ENCODE data around the gene NLRP11. TPM values are rescaled to one million over a fixed set of nuclear protein-coding genes. Genes with fewer than 3 reads are reported as not detected.

Gene NLRP11
- total RNA-seq, 1 donor from 2014 or later, result not detected

- Mint-ChIP-seq H3K27ac (no peak within 1 kb of the TSS), H3K4me3 (no peak within 1 kb of the TSS), H3K9me3 (peaks cover 58% of the 10 kb centered on the region), H3K27me3 (ENCODE audit: low read depth) (no peaks in the 10 kb centered on the region), H3K36me3 (no peaks in the 10 kb centered on the region), H3K4me1 (no peaks in the 10 kb centered on the region)
- no peak for TF ChIP-seq CTCF (IDR thresholded peaks at IDR 0.05; ENCODE audit: unreplicated experiment)
- no peak for DNase-seq (ENCODE audit: low spot score in 2 of 2, unreplicated experiment in 2 of 2)
Measured at GRCh38 chr19:55836340-55836739, 4.5 kb upstream of the NLRP11 start, which contains the start of gene NLRP4. Gene NLRP4 (plus strand): TSS chr19:55836540. CDS start chr19:55852081, 15,541 bp downstream.

DNA sequence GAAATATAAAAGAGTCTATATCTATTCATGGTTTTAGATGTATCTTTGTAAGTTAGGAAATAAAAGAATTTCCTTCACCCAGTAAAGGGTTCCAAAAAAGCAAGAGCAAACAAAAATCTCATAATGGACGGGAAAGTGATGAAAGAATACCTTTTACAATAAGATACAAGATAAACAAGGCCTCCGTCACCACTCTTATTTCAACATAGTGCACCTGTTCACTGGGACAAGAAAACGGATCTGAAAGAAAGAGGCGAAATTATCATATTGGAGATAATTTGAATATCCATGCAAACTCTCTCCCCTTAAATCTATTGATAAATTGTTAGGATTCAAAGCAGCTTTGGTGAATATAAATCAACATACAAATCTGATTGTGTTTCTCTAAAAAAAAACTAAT lies 877 bp upstream of the NLRP11 start:
- Mint-ChIP-seq H3K36me3 (no peaks in the 10 kb centered on the region), H3K9me3 (peaks cover 55% of the 10 kb centered on the region), H3K4me1 (no peaks in the 10 kb centered on the region), H3K27ac (no peak overlapping the region), H3K27me3 (ENCODE audit: low read depth) (no peaks in the 10 kb centered on the region), H3K4me3 (no peak overlapping the region)
- TF ChIP-seq CTCF (IDR thresholded peaks at IDR 0.05; ENCODE audit: unreplicated experiment), result no peak
- no peak for DNase-seq (ENCODE audit: low spot score in 2 of 2, unreplicated experiment in 2 of 2)

DNA sequence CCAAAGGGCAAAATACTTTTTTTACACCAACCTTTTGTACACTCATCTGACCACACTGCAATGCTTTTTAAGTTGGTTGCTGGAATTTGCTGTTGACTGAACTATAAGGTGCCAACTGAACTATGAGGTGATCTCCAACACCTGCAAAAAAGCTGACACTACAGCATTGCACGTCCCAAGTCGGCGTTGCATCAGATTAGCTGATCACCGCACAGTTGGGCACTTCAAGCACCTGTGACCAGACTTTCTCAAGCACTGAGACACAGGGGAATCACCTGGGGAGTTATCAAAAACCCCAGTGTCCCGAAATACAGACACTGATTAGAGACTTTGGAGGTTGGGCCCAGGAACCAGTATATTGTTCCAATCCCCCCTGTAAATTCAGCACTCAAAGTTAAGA lies 1.1 kb downstream of the NLRP11 start:
- H3K27me3 Mint-ChIP-seq (ENCODE audit: low read depth), result no peaks in the 10 kb centered on the region
- H3K36me3 Mint-ChIP-seq, result no peaks in the 10 kb centered on the region
- TF ChIP-seq CTCF (IDR thresholded peaks at IDR 0.05; ENCODE audit: unreplicated experiment), result no peak
- H3K4me1 Mint-ChIP-seq, result no peaks in the 10 kb centered on the region
- peaks cover 43% of the 10 kb centered on the region for H3K9me3 Mint-ChIP-seq
- DNase-seq (ENCODE audit: low spot score in 2 of 2, unreplicated experiment in 2 of 2), result no peak
- H3K4me3 Mint-ChIP-seq, result no peak overlapping the region
- no peak overlapping the region for H3K27ac Mint-ChIP-seq

DNA sequence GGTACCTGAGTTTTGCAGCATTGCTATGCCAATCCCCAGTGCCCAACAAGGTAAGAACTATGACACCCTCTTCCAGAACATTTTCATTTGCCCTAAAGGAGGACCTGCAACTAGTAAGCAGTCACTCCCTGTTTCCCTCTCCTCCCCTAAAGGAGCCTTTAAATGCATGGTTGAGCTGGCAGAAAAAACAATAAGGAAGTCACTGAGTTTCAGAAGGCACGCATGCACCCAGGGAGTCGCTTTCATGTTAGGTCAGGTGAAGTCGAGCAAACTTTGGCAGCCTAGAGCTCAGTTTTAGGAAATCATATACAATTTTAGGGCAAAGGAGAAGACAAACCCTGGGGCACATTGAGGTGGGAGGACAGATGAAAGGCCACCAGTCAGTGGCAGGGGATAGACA lies 11.8 kb downstream of the NLRP11 start:
- no peak for TF ChIP-seq CTCF (IDR thresholded peaks at IDR 0.05; ENCODE audit: unreplicated experiment)
- H3K27me3 Mint-ChIP-seq (ENCODE audit: low read depth), result no peaks in the 10 kb centered on the region
- H3K4me3 Mint-ChIP-seq, result no peak overlapping the region
- H3K36me3 Mint-ChIP-seq, result peaks cover 4% of the 10 kb centered on the region
- H3K9me3 Mint-ChIP-seq, result peaks cover 53% of the 10 kb centered on the region
- no peaks in the 10 kb centered on the region for H3K4me1 Mint-ChIP-seq
- H3K27ac Mint-ChIP-seq, result no peak overlapping the region
- DNase-seq (ENCODE audit: low spot score in 2 of 2, unreplicated experiment in 2 of 2), result no peak

- Mint-ChIP-seq H3K9me3 (peaks cover 76% of the 10 kb centered on the region), H3K27me3 (ENCODE audit: low read depth) (no peaks in the 10 kb centered on the region), H3K4me3 (no peak overlapping the region), H3K4me1 (no peaks in the 10 kb centered on the region), H3K36me3 (no peaks in the 10 kb centered on the region), H3K27ac (no peak overlapping the region)
- DNase-seq (ENCODE audit: low spot score in 2 of 2, unreplicated experiment in 2 of 2), result no peak
- no peak for TF ChIP-seq CTCF (IDR thresholded peaks at IDR 0.05; ENCODE audit: unreplicated experiment)
Measured at GRCh38 chr19:55813906-55814305, 17.9 kb downstream of the NLRP11 start.

GRCh38 chr19:55812449-55812848 lies 19.4 kb downstream of the NLRP11 start:
- H3K4me3 Mint-ChIP-seq, result no peak overlapping the region
- no peaks in the 10 kb centered on the region for H3K27me3 Mint-ChIP-seq (ENCODE audit: low read depth)
- peaks cover 76% of the 10 kb centered on the region for H3K9me3 Mint-ChIP-seq
- H3K36me3 Mint-ChIP-seq, result no peaks in the 10 kb centered on the region
- H3K27ac Mint-ChIP-seq, result no peak overlapping the region
- no peak for DNase-seq (ENCODE audit: low spot score in 2 of 2, unreplicated experiment in 2 of 2)
- no peak for TF ChIP-seq CTCF (IDR thresholded peaks at IDR 0.05; ENCODE audit: unreplicated experiment)
- H3K4me1 Mint-ChIP-seq, result no peaks in the 10 kb centered on the region
